ENCODE measurements around the gene BCL6.

The BCL6 gene

GRCh38 chr3:187746059-187746441 lies 782 bp upstream of the BCL6 start:
- no peak for TF ChIP-seq ZFX (IDR thresholded peaks at IDR 0.05)
- no peak for TF ChIP-seq CTCF (conservative IDR thresholded peaks at IDR 0.05)
- H3K27ac ChIP-seq: no peak overlapping the region; the same call in 1 of the 2 replicates

- peak overlapping the region; percentile 85 for H3K27ac ChIP-seq
- TF ChIP-seq CTCF (conservative IDR thresholded peaks at IDR 0.05) (no peak), ZFX (IDR thresholded peaks at IDR 0.05) (no peak)
These were observed 808 bp downstream of the BCL6 start for GRCh38 chr3:187744169-187745151.

GRCh38 chr3:187743195-187744141 lies 1.8 kb downstream of the BCL6 start:
- peak overlapping the region; percentile 85 for H3K27ac ChIP-seq
- no peak for TF ChIP-seq ZFX (IDR thresholded peaks at IDR 0.05)
- TF ChIP-seq CTCF (conservative IDR thresholded peaks at IDR 0.05): no peak

GRCh38 chr3:187742351-187743171 lies 2.7 kb downstream of the BCL6 start:
- peak overlapping the region; percentile 85 for H3K27ac ChIP-seq
- TF ChIP-seq CTCF (conservative IDR thresholded peaks at IDR 0.05): peak; percentile 55
- no peak for TF ChIP-seq ZFX (IDR thresholded peaks at IDR 0.05)

- peak overlapping the region; percentile 85 for H3K27ac ChIP-seq
- peak; percentile 95 for TF ChIP-seq CTCF (conservative IDR thresholded peaks at IDR 0.05)
- TF ChIP-seq ZFX (IDR thresholded peaks at IDR 0.05): no peak
These were observed 3.6 kb downstream of the BCL6 start for GRCh38 chr3:187741403-187742350.
